ENCODE data around the gene RASGEF1B.

- TF ChIP-seq POLR2A (IDR thresholded peaks at IDR 0.05; ENCODE audit: low read length): no peak
- no peak for TF ChIP-seq GATA1 (IDR thresholded peaks at IDR 0.05; ENCODE audit: low read depth, low read length)
These were observed 18.7 kb downstream of the RASGEF1B start for GRCh38 chr4:81453024-81453423.

Measured in erythroblast (primary cell).